ENCODE data around the gene EYS.

Gene EYS

GRCh38 chr6:64949257-64949656 lies 757.8 kb downstream of the EYS start:
- DNase-seq (ENCODE audit: low read depth): no peak

GRCh38 chr6:64948261-64948660 lies 758.8 kb downstream of the EYS start:
- DNase-seq (ENCODE audit: low read depth): no peak

- DNase-seq (ENCODE audit: low read depth): no peak
Observed at GRCh38 chr6:64945450-64945849, 761.6 kb downstream of the EYS start.

- no peak for DNase-seq (ENCODE audit: low read depth)
Observed at GRCh38 chr6:64932486-64932885, 774.5 kb downstream of the EYS start.

GRCh38 chr6:64930681-64931080 lies 776.3 kb downstream of the EYS start:
- DNase-seq (ENCODE audit: low read depth): no peak

- DNase-seq (ENCODE audit: low read depth): no peak
Observed at GRCh38 chr6:64926051-64926450, 781.0 kb downstream of the EYS start.

- DNase-seq (ENCODE audit: low read depth): no peak
Observed at GRCh38 chr6:64920257-64920656, 786.8 kb downstream of the EYS start.

- DNase-seq (ENCODE audit: low read depth): no peak
Observed at GRCh38 chr6:64914124-64914523, 792.9 kb downstream of the EYS start.

GRCh38 chr6:64912966-64913365 lies 794.1 kb downstream of the EYS start:
- DNase-seq (ENCODE audit: low read depth): no peak

GRCh38 chr6:64908104-64908503 lies 798.9 kb downstream of the EYS start:
- DNase-seq (ENCODE audit: low read depth): no peak

- DNase-seq (ENCODE audit: low read depth): no peak
Observed at GRCh38 chr6:64904616-64905015, 802.4 kb downstream of the EYS start.

GRCh38 chr6:64902596-64902995 lies 804.4 kb downstream of the EYS start:
- no peak for DNase-seq (ENCODE audit: low read depth)

GRCh38 chr6:64896939-64897338 lies 810.1 kb downstream of the EYS start:
- no peak for DNase-seq (ENCODE audit: low read depth)

GRCh38 chr6:64895945-64896344 lies 811.1 kb downstream of the EYS start:
- no peak for DNase-seq (ENCODE audit: low read depth)

GRCh38 chr6:64890609-64891008 lies 816.4 kb downstream of the EYS start:
- no peak for DNase-seq (ENCODE audit: low read depth)

- no peak for DNase-seq (ENCODE audit: low read depth)
Observed at GRCh38 chr6:64889144-64889543, 817.9 kb downstream of the EYS start.

GRCh38 chr6:64874776-64875175 lies 832.2 kb downstream of the EYS start:
- DNase-seq (ENCODE audit: low read depth): no peak

GRCh38 chr6:64872633-64873032 lies 834.4 kb downstream of the EYS start:
- no peak for DNase-seq (ENCODE audit: low read depth)

GRCh38 chr6:64861039-64861651 lies 845.9 kb downstream of the EYS start:
- no peak for DNase-seq (ENCODE audit: low read depth)

- no peak for DNase-seq (ENCODE audit: low read depth)
Observed at GRCh38 chr6:64860203-64860602, 846.8 kb downstream of the EYS start.

- DNase-seq (ENCODE audit: low read depth): no peak
Observed at GRCh38 chr6:64850121-64850520, 856.9 kb downstream of the EYS start.

GRCh38 chr6:64848467-64848866 lies 858.6 kb downstream of the EYS start:
- no peak for DNase-seq (ENCODE audit: low read depth)

GRCh38 chr6:64847396-64847795 lies 859.6 kb downstream of the EYS start:
- no peak for DNase-seq (ENCODE audit: low read depth)

- DNase-seq (ENCODE audit: low read depth): no peak
Observed at GRCh38 chr6:64838726-64839125, 868.3 kb downstream of the EYS start.

GRCh38 chr6:64831680-64832079 lies 875.3 kb downstream of the EYS start:
- DNase-seq (ENCODE audit: low read depth): no peak

All from activated T-helper 1 cell treated with Interleukin-2 at 50 U/mL for 16 hours (primary cell).